H1 (cell line): ENCODE results near the gene PIWIL1.

ENCODE experiments used
- CHD2 ChIP-seq: IDR thresholded peaks from 2 replicates; pipeline ENCODE4 v1.6.1; 2012; ENCODE audit warnings: low read length, improper control_type of control experiment
- CREB1 ChIP-seq: IDR thresholded peaks from 2 replicates; pipeline ENCODE4 v1.6.1; 2012; ENCODE audit warnings: inconsistent platforms
- CTCF ChIP-seq, 3 experiments: IDR thresholded peaks; 1 replicate in 2 of 3; 2 replicates in 1 of 3; pipeline versions ENCODE4 v1.5.1 to v1.6.1; 2011; ENCODE audit warnings: low read length in 3 of 3, mild to moderate bottlenecking in 3 of 3, inconsistent platforms in 2 of 3, low read depth in 1 of 3, moderate library complexity in 1 of 3; ENCODE audit not compliant: insufficient read depth in 1 of 3; ENCODE audit errors: control extremely low read depth in 1 of 3
- EGR1 ChIP-seq: IDR thresholded peaks from 2 replicates; pipeline ENCODE4 v1.6.1; 2011; ENCODE audit warnings: low read depth, low read length, borderline replicate concordance
- EP300 ChIP-seq, 2 experiments: IDR thresholded peaks; 1 replicate in 1 of 2; 2 replicates in 1 of 2; pipeline ENCODE4 v1.6.1; 2011 to 2012; ENCODE audit warnings: low read depth in 2 of 2, low read length in 2 of 2, mild to moderate bottlenecking in 2 of 2, borderline replicate concordance in 1 of 2, inconsistent platforms in 1 of 2, moderate library complexity in 1 of 2
- EZH2 ChIP-seq: fragments of 200-600 bp; sonication (generic); IDR thresholded peaks from 2 replicates; pipeline ENCODE4 v1.7.1; 2012; ENCODE audit warnings: low read depth, mild to moderate bottlenecking, moderate library complexity, low read length, inconsistent platforms; ENCODE audit not compliant: severe bottlenecking
- JUND ChIP-seq: IDR thresholded peaks from 2 replicates; pipeline ENCODE4 v1.6.1; 2011; ENCODE audit warnings: mild to moderate bottlenecking, improper control_type of control experiment, low read length
- MAFK ChIP-seq: IDR thresholded peaks from 2 replicates; pipeline ENCODE4 v1.6.1; 2012; ENCODE audit warnings: low read depth, mild to moderate bottlenecking, improper control_type of control experiment, low read length
- MAX ChIP-seq: IDR thresholded peaks from 2 replicates; pipeline ENCODE4 v1.6.1; 2012; ENCODE audit warnings: inconsistent platforms
- POLR2AphosphoS5 ChIP-seq: IDR thresholded peaks from 2 replicates; pipeline ENCODE4 v1.6.1; 2011; ENCODE audit warnings: low read depth, low read length
- SRF ChIP-seq: IDR thresholded peaks from 2 replicates; pipeline ENCODE4 v1.6.1; 2011; ENCODE audit warnings: mild to moderate bottlenecking, low read depth, low read length, moderate library complexity
- TEAD4 ChIP-seq: IDR thresholded peaks from 2 replicates; pipeline ENCODE4 v1.6.1; 2012; ENCODE audit warnings: low read depth, low read length, inconsistent platforms, mixed read lengths
- YY1 ChIP-seq: IDR thresholded peaks from 2 replicates; pipeline ENCODE4 v1.6.1; 2011; ENCODE audit warnings: low read depth, mild to moderate bottlenecking, low read length
- TF ChIP-seq, protein P1 (sequence below): IDR thresholded peaks from 2 replicates; pipeline ENCODE4 v1.6.1; 2012; ENCODE audit warnings: low read length, inconsistent platforms

- TF ChIP-seq EGR1 (no peak), SRF (no peak), YY1 (no peak), EZH2 (no peak), CTCF (IDR thresholded peaks at IDR 0.05; ENCODE audit: control extremely low read depth in 1 of 3, insufficient read depth in 1 of 3, low read depth in 1 of 3, low read length in 3 of 3) (no peak), MAFK (no peak), EP300 (IDR thresholded peaks at IDR 0.05; ENCODE audit: borderline replicate concordance in 1 of 2, low read depth in 2 of 2, low read length in 2 of 2) (no peak), JUND (no peak), CREB1 (no peak), CHD2 (no peak), POLR2AphosphoS5 (no peak), MAX (no peak), TEAD4 (no peak)
- TF ChIP-seq, protein P1, sequence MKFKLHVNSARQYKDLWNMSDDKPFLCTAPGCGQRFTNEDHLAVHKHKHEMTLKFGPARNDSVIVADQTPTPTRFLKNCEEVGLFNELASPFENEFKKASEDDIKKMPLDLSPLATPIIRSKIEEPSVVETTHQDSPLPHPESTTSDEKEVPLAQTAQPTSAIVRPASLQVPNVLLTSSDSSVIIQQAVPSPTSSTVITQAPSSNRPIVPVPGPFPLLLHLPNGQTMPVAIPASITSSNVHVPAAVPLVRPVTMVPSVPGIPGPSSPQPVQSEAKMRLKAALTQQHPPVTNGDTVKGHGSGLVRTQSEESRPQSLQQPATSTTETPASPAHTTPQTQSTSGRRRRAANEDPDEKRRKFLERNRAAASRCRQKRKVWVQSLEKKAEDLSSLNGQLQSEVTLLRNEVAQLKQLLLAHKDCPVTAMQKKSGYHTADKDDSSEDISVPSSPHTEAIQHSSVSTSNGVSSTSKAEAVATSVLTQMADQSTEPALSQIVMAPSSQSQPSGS: no peak
Measured at GRCh38 chr12:130337488-130338303, at the start of gene PIWIL1.
